ENCODE data around the gene GATA1.

GRCh38 chrX:48816014-48816810 is 29.8 kb downstream of the GATA1 start:
- TF ChIP-seq POLR2A (IDR thresholded peaks at IDR 0.05; ENCODE audit: low read depth, low read length) (no peak), TAF1 (IDR thresholded peaks at IDR 0.05; ENCODE audit: low read depth, low read length) (no peak), POLR2AphosphoS5 (IDR thresholded peaks at IDR 0.05; ENCODE audit: low read depth, low read length) (no peak), PAX5 (IDR thresholded peaks at IDR 0.05; ENCODE audit: insufficient read depth, low read length, severe bottlenecking) (no peak), SPI1 (IDR thresholded peaks at IDR 0.05; ENCODE audit: low read depth, low read length) (no peak)

Data from GM12891 (cell line).